ENCODE results near the gene MARCO. TPM values are rescaled to one million over a fixed set of nuclear protein-coding genes. Genes with fewer than 3 reads are reported as not detected.

MARCO gene
- total RNA-seq, 1 donor from 2014 or later: 28.4 TPM

GRCh38 chr2:118974103-118974993 is 32.4 kb downstream of the MARCO start:
- H3K4me1 ChIP-seq: no peaks in the 10 kb centered on the region
- H3K9me3 ChIP-seq: no peaks in the 10 kb centered on the region
- DNase-seq (ENCODE audit: low spot score in 2 of 2): peak in 1 of 2 donors; percentile 77
- no peaks in the 10 kb centered on the region for H3K27me3 ChIP-seq
- no peak overlapping the region for H3K4me3 ChIP-seq
- H3K27ac ChIP-seq: no peak overlapping the region
- no peak for TF ChIP-seq CTCF (IDR thresholded peaks at IDR 0.05)
- intact Hi-C loops (cut with DNase I): no loop called here
- no peaks in the 10 kb centered on the region for H3K36me3 ChIP-seq

- no peak for DNase-seq (ENCODE audit: low spot score in 2 of 2)
Observed at GRCh38 chr2:118975133-118975532, 33.1 kb downstream of the MARCO start.

GRCh38 chr2:118978064-118978463 is 36.1 kb downstream of the MARCO start:
- no peaks in the 10 kb centered on the region for H3K9me3 ChIP-seq
- no peaks in the 10 kb centered on the region for H3K36me3 ChIP-seq
- no peak for TF ChIP-seq CTCF (IDR thresholded peaks at IDR 0.05)
- H3K27ac ChIP-seq: no peak overlapping the region
- H3K4me1 ChIP-seq: no peaks in the 10 kb centered on the region
- no peaks in the 10 kb centered on the region for H3K27me3 ChIP-seq
- H3K4me3 ChIP-seq: no peak overlapping the region
- peak in 1 of 2 donors; percentile 57 for DNase-seq (ENCODE audit: low spot score in 2 of 2)
- intact Hi-C loops (cut with DNase I): no loop called here

More at GRCh38 chr2:118975133-118975532, 33.1 kb downstream of the MARCO start:
- Histone ChIP-seq H3K4me1 (no peaks in the 10 kb centered on the region), H3K36me3 (no peaks in the 10 kb centered on the region), H3K4me3 (no peak overlapping the region), H3K27me3 (no peaks in the 10 kb centered on the region), H3K27ac (no peak overlapping the region), H3K9me3 (no peaks in the 10 kb centered on the region)
- TF ChIP-seq CTCF (IDR thresholded peaks at IDR 0.05): no peak
- intact Hi-C loops (cut with DNase I): no loop called here

GRCh38 chr2:118979152-118979861 is 37.3 kb downstream of the MARCO start:
- DNase-seq (ENCODE audit: low spot score in 2 of 2): no peak
- Histone ChIP-seq H3K9me3 (no peaks in the 10 kb centered on the region), H3K27me3 (no peaks in the 10 kb centered on the region), H3K4me1 (no peaks in the 10 kb centered on the region), H3K4me3 (no peak overlapping the region), H3K27ac (no peak overlapping the region), H3K36me3 (no peaks in the 10 kb centered on the region)
- intact Hi-C loops (cut with DNase I): no loop called here
- no peak for TF ChIP-seq CTCF (IDR thresholded peaks at IDR 0.05)

- intact Hi-C loops (cut with DNase I): no loop called here
- no peaks in the 10 kb centered on the region for H3K9me3 ChIP-seq
- DNase-seq (ENCODE audit: low spot score in 2 of 2): no peak
- H3K4me1 ChIP-seq: no peaks in the 10 kb centered on the region
- no peaks in the 10 kb centered on the region for H3K36me3 ChIP-seq
- no peak overlapping the region for H3K4me3 ChIP-seq
- TF ChIP-seq CTCF (IDR thresholded peaks at IDR 0.05): no peak
- H3K27me3 ChIP-seq: no peaks in the 10 kb centered on the region
- H3K27ac ChIP-seq: no peak overlapping the region
Observed at GRCh38 chr2:118980022-118980421, 38.0 kb downstream of the MARCO start.

Measured in ascending aorta (tissue), 2 donors.